ENCODE data around the gene GTF3C4. TPM values are rescaled to one million over a fixed set of nuclear protein-coding genes. Genes with fewer than 3 reads are reported as not detected.

Gene GTF3C4
- total and polyA plus RNA-seq, 12 donors: 1.9 to 18.5 (median 11.6) TPM

- no peak for TF ChIP-seq CTCF (IDR thresholded peaks at IDR 0.05)
- TF ChIP-seq POLR2A (IDR thresholded peaks at IDR 0.05): no peak
- no peaks in the 10 kb centered on the region for H3K27me3 ChIP-seq
- intact Hi-C loops (cut with DNase I): no loop called here
- H3K9me3 ChIP-seq (replicated peaks in 1 of 3): no peaks in the 10 kb centered on the region
- WGBS, 4 donors: 79 to 91% (median 89%) methylated on average over 1 of the region's 1 CpG
- no peak for DNase-seq
- no peak overlapping the region for H3K4me3 ChIP-seq
- H3K4me1 ChIP-seq (replicated peaks in 1 of 2): no peaks in the 10 kb centered on the region
- H3K36me3 ChIP-seq (replicated peaks in 1 of 2): peaks cover 0 to 66% of the 10 kb centered on the region in 2 donors
- no peak overlapping the region for H3K27ac ChIP-seq
Observed at GRCh38 chr9:132683873-132684272, 13.6 kb downstream of the GTF3C4 start.

- TF ChIP-seq CTCF (IDR thresholded peaks at IDR 0.05) (no peak), POLR2A (IDR thresholded peaks at IDR 0.05) (no peak)
- WGBS, 4 donors: 89 to 100% (median 92%) methylated on average over 1 of the region's 1 CpG
- Histone ChIP-seq H3K27me3 (no peaks in the 10 kb centered on the region), H3K4me1 (replicated peaks in 1 of 2) (no peaks in the 10 kb centered on the region), H3K36me3 (replicated peaks in 1 of 2) (peaks cover 0 to 36% of the 10 kb centered on the region in 2 donors), H3K27ac (no peak overlapping the region), H3K4me3 (no peak overlapping the region), H3K9me3 (replicated peaks in 1 of 3) (no peaks in the 10 kb centered on the region)
- DNase-seq: no peak
- intact Hi-C loops (cut with DNase I): no loop called here
Observed at GRCh38 chr9:132690696-132691095, 20.4 kb downstream of the GTF3C4 start.

- TF ChIP-seq POLR2A (IDR thresholded peaks at IDR 0.05) (no peak), CTCF (IDR thresholded peaks at IDR 0.05) (peak in 2 of 6 experiments; percentile 9 to 26)
- DNase-seq: no peak
- Histone ChIP-seq H3K27ac (no peak overlapping the region), H3K36me3 (replicated peaks in 1 of 2) (peaks cover 0 to 12% of the 10 kb centered on the region in 2 donors), H3K27me3 (no peaks in the 10 kb centered on the region), H3K9me3 (replicated peaks in 1 of 3) (peaks cover 0 to 4% (median 0%) of the 10 kb centered on the region in 3 donors), H3K4me3 (no peak overlapping the region), H3K4me1 (replicated peaks in 1 of 2) (no peaks in the 10 kb centered on the region)
- 25 to 36% (median 34%) methylated on average over 2 of the region's 2 CpGs for WGBS, 4 donors
- intact Hi-C loops (cut with DNase I): no loop called here
Observed at GRCh38 chr9:132694144-132694543, 23.9 kb downstream of the GTF3C4 start.

- no peak for DNase-seq
- H3K4me3 ChIP-seq: no peak overlapping the region
- intact Hi-C loops (cut with DNase I): no loop called here
- H3K27me3 ChIP-seq: no peaks in the 10 kb centered on the region
- H3K4me1 ChIP-seq (replicated peaks in 1 of 2): no peaks in the 10 kb centered on the region
- H3K36me3 ChIP-seq (replicated peaks in 1 of 2): no peaks in the 10 kb centered on the region
- TF ChIP-seq POLR2A (IDR thresholded peaks at IDR 0.05): no peak
- TF ChIP-seq CTCF (IDR thresholded peaks at IDR 0.05): no peak
- H3K9me3 ChIP-seq (replicated peaks in 1 of 3): peaks cover 0 to 4% (median 0%) of the 10 kb centered on the region in 3 donors
- no peak overlapping the region for H3K27ac ChIP-seq
Observed at GRCh38 chr9:132697230-132697629, 27.0 kb downstream of the GTF3C4 start.

Measured in adrenal gland (tissue), 12 donors.